ENCODE measurements around the gene PTPRM. TPM values are rescaled to one million over a fixed set of nuclear protein-coding genes. Genes with fewer than 3 reads are reported as not detected.

PTPRM gene
- polyA plus RNA-seq, 2 of the 4 experiments (the other 2 are of a cell fraction), result 44.5 to 199 TPM

- TF ChIP-seq ZNF302 (CRISPR knock-in tag; IDR thresholded peaks at IDR 0.05), result no peak
Observed at GRCh38 chr18:8288472-8289195, 721.5 kb downstream of the PTPRM start (continued).

DNA sequence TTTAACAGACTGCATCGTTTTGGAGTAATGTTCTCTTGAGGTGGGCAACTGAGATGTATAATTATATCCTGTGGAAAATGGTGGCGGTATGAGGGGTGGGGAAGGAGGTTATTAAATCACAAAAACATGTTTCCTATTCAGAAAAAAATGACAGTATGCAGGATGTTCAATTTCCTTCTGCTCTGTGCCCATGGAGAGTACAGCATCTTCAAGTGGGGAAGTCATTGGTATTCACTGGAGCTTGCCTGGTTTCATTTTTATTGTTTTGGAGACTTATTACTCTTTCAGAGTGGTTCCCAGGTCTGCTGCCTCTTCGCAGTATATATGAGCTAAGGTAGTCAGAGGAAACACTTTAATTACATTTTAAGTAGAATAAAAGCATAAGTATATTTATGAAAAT is 723.3 kb downstream of the PTPRM start:
- no peak for ATAC-seq

GRCh38 chr18:8290913-8291312 is 723.8 kb downstream of the PTPRM start:
- Histone ChIP-seq H3K9me3 (no peaks in the 10 kb centered on the region), H3K4me1 (no peaks in the 10 kb centered on the region), H3K4me2 (no peak overlapping the region), H3K4me3 (no peak overlapping the region), H3K27ac (no peak overlapping the region)
- DNase-seq (ENCODE audit: low read depth in 1 of 2, low spot score in 1 of 2) (no peak), FAIRE-seq (no peak), ATAC-seq (no peak)
- CTCF ChIA-PET, result interaction anchor here (1.2 kb wide), 1 partner anchor 8 kb away, joined by 3 read pairs; no protein-coding TSS in a partner anchor
- POLR2A ChIA-PET, result no interaction called here
- 74% methylated on average over 1 of the region's 1 CpG for WGBS (ENCODE audit: missing lambda C conversion rate)
- TF ChIP-seq HOXB5 (CRISPR knock-in tag; IDR thresholded peaks at IDR 0.05) (no peak), FOSB (CRISPR knock-in tag; IDR thresholded peaks at IDR 0.05) (no peak), USF2 (IDR thresholded peaks at IDR 0.05) (no peak), MYC (IDR thresholded peaks at IDR 0.05; ENCODE audit: borderline replicate concordance, low read length) (no peak), PHF8 (IDR thresholded peaks at IDR 0.05; ENCODE audit: borderline replicate concordance, low read depth) (no peak), BCL3 (IDR thresholded peaks at IDR 0.05) (no peak), NPAS2 (CRISPR knock-in tag; IDR thresholded peaks at IDR 0.05; ENCODE audit: borderline replicate concordance) (no peak), MAZ (IDR thresholded peaks at IDR 0.05; ENCODE audit: borderline replicate concordance, low read depth, low read length) (no peak), ZFP36 (IDR thresholded peaks at IDR 0.05; ENCODE audit: borderline replicate concordance, partially characterized antibody) (no peak), CHD4 (IDR thresholded peaks at IDR 0.05; ENCODE audit: borderline replicate concordance) (no peak), ZC3H11A (IDR thresholded peaks at IDR 0.05) (no peak), HDAC2 (IDR thresholded peaks at IDR 0.05) (no peak), BHLHE40 (IDR thresholded peaks at IDR 0.05; ENCODE audit: low read depth, low read length) (no peak), RFX5 (IDR thresholded peaks at IDR 0.05) (no peak), RCOR1 (IDR thresholded peaks at IDR 0.05; ENCODE audit: low read depth, low read length) (no peak), MAX (IDR thresholded peaks at IDR 0.05) (no peak), RNF2 (IDR thresholded peaks at IDR 0.05; ENCODE audit: borderline replicate concordance, low read depth) (no peak), SREBF2 (IDR thresholded peaks at IDR 0.05) (no peak)
- TF ChIP-seq, protein P1, sequence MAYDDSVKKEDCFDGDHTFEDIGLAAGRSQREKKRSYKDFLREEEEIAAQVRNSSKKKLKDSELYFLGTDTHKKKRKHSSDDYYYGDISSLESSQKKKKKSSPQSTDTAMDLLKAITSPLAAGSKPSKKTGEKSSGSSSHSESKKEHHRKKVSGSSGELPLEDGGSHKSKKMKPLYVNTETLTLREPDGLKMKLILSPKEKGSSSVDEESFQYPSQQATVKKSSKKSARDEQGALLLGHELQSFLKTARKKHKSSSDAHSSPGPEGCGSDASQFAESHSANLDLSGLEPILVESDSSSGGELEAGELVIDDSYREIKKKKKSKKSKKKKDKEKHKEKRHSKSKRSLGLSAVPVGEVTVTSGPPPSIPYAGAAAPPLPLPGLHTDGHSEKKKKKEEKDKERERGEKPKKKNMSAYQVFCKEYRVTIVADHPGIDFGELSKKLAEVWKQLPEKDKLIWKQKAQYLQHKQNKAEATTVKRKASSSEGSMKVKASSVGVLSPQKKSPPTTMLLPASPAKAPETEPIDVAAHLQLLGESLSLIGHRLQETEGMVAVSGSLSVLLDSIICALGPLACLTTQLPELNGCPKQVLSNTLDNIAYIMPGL (CRISPR knock-in tag; IDR thresholded peaks at IDR 0.05; ENCODE audit: borderline replicate concordance), result no peak
- TF ChIP-seq, protein P2, sequence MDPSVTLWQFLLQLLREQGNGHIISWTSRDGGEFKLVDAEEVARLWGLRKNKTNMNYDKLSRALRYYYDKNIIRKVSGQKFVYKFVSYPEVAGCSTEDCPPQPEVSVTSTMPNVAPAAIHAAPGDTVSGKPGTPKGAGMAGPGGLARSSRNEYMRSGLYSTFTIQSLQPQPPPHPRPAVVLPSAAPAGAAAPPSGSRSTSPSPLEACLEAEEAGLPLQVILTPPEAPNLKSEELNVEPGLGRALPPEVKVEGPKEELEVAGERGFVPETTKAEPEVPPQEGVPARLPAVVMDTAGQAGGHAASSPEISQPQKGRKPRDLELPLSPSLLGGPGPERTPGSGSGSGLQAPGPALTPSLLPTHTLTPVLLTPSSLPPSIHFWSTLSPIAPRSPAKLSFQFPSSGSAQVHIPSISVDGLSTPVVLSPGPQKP (IDR thresholded peaks at IDR 0.05; ENCODE audit: low read depth, low read length), result no peak

More for the DNA sequence above, 723.3 kb downstream of the PTPRM start:
- H3K9me3 ChIP-seq, result no peaks in the 10 kb centered on the region
- FAIRE-seq (no peak), DNase-seq (ENCODE audit: low read depth in 1 of 2, low spot score in 1 of 2) (no peak)
- H3K4me2 ChIP-seq, result no peak overlapping the region
- no peak for TF ChIP-seq POLR2AphosphoS2 (conservative IDR thresholded peaks at IDR 0.05; ENCODE audit: low read length)
- TF ChIP-seq NPAS2 (CRISPR knock-in tag; IDR thresholded peaks at IDR 0.05; ENCODE audit: borderline replicate concordance), result no peak
- TF ChIP-seq CBX8 (IDR thresholded peaks at IDR 0.05), result no peak
- TF ChIP-seq CHD2 (IDR thresholded peaks at IDR 0.05; ENCODE audit: low read length, partially characterized antibody), result no peak
- TF ChIP-seq HOXA7 (CRISPR knock-in tag; IDR thresholded peaks at IDR 0.05), result no peak
- no peak overlapping the region for H3K27ac ChIP-seq
- CTCF ChIA-PET, result interaction anchor here (1.2 kb wide), 1 partner anchor 7 kb away, joined by 3 read pairs; no protein-coding TSS in a partner anchor
- POLR2A ChIA-PET, result no interaction called here
- H3K4me3 ChIP-seq, result no peak overlapping the region
- H3K4me1 ChIP-seq, result no peaks in the 10 kb centered on the region
- 81% methylated on average over 3 of the region's 3 CpGs for WGBS (ENCODE audit: missing lambda C conversion rate)
